Transverse colon (tissue), 4 donors: Measurements from ENCODE around the gene GOPC.

ENCODE experiments used
- CTCF ChIP-seq, 5 experiments: fragments of 200-600 bp in 3 of 5; fragments of 450-650 bp in 2 of 5; sonication (generic) in 3 of 5; IDR thresholded peaks; 1 replicate in 2 of 5; 2 replicates in 3 of 5; pipeline ENCODE4 v1.5.1; 2016 to 2017; ENCODE audit warnings: antibody characterized with exemption in 5 of 5, inconsistent platforms in 3 of 5, mild to moderate bottlenecking in 2 of 5, moderate library complexity in 1 of 5
- EP300 ChIP-seq: sonication (generic); formaldehyde crosslinking; IDR thresholded peaks from one replicate; pipeline ENCODE4 v1.6.1; 2017; ENCODE audit warnings: antibody characterized with exemption, low read depth
- POLR2A ChIP-seq: fragments of 450-650 bp; IDR thresholded peaks from one replicate; pipeline ENCODE4 v1.6.1; 2016; ENCODE audit warnings: antibody characterized with exemption, mild to moderate bottlenecking, moderate library complexity
- POLR2AphosphoS5 ChIP-seq, 3 donors: sonication (generic); formaldehyde crosslinking; IDR thresholded peaks; one replicate each; pipeline ENCODE4 v1.6.1; 2016; ENCODE audit warnings: antibody characterized with exemption in 3 of 3

- TF ChIP-seq POLR2A (no peak), CTCF (IDR thresholded peaks at IDR 0.05) (no peak), EP300 (no peak), POLR2AphosphoS5 (IDR thresholded peaks at IDR 0.05) (no peak)
These were observed 87.7 kb downstream of the GOPC start for GRCh38 chr6:117514655-117515054.
